ENCODE results near the gene CADPS. TPM values are rescaled to one million over a fixed set of nuclear protein-coding genes. Genes with fewer than 3 reads are reported as not detected.

Gene CADPS
- total RNA-seq, 4 donors from 2014 or later: 2.2 to 6.9 TPM; not detected in 2

GRCh38 chr3:62529230-62529629 lies 346.0 kb downstream of the CADPS start:
- H3K4me3 ChIP-seq (ENCODE audit: low read depth, poor library complexity, severe bottlenecking): no peak overlapping the region
- DNase-seq (ENCODE audit: low spot score in 2 of 2): no peak
- TF ChIP-seq CTCF (IDR thresholded peaks at IDR 0.05): no peak
- TF ChIP-seq POLR2A (IDR thresholded peaks at IDR 0.05): no peak
- 36 to 41% methylated on average over 4 of the region's 4 CpGs for WGBS, 2 donors
- intact Hi-C loops (cut with DNase I; ENCODE audit: low total_unique reads): no loop called here

DNA sequence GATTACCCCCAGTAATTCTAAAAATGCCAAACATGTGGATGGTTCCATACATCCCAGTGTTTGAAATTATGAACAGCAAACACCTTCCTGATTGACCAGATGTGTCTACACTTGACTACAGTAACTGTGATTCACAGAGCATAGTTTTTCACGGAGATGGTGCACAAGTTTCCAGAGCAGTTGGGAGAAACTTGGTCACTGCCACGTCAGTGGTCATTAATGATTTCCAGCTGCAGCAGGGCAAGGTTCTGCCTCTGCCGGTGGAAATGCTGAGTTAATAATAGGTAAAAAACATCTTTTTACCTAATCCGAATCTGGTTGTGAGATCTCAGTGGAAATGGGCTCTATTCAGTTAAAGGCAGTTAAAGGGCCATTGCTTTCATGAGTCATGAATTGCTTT lies 347.7 kb downstream of the CADPS start:
- intact Hi-C loops (cut with DNase I; ENCODE audit: low total_unique reads): no loop called here
- 60 to 68% methylated on average over 4 of the region's 4 CpGs for WGBS, 2 donors
- DNase-seq (ENCODE audit: low spot score in 2 of 2): no peak
- TF ChIP-seq CTCF (IDR thresholded peaks at IDR 0.05) (no peak), POLR2A (IDR thresholded peaks at IDR 0.05) (no peak)
- H3K4me3 ChIP-seq (ENCODE audit: low read depth, poor library complexity, severe bottlenecking): no peak overlapping the region

GRCh38 chr3:62525281-62525680 lies 349.9 kb downstream of the CADPS start:
- intact Hi-C loops (cut with DNase I; ENCODE audit: low total_unique reads): no loop called here
- WGBS, 2 donors: 34 to 41% methylated on average over 3 of the region's 3 CpGs
- no peak overlapping the region for H3K4me3 ChIP-seq (ENCODE audit: low read depth, poor library complexity, severe bottlenecking)
- no peak for DNase-seq (ENCODE audit: low spot score in 2 of 2)
- TF ChIP-seq CTCF (IDR thresholded peaks at IDR 0.05) (no peak), POLR2A (IDR thresholded peaks at IDR 0.05) (no peak)

GRCh38 chr3:62523672-62524071 lies 351.5 kb downstream of the CADPS start:
- intact Hi-C loops (cut with DNase I; ENCODE audit: low total_unique reads): no loop called here
- DNase-seq (ENCODE audit: low spot score in 2 of 2): no peak
- TF ChIP-seq CTCF (IDR thresholded peaks at IDR 0.05): no peak
- 71 to 83% methylated on average over 4 of the region's 4 CpGs for WGBS, 2 donors
- H3K4me3 ChIP-seq (ENCODE audit: low read depth, poor library complexity, severe bottlenecking): no peak overlapping the region

DNA sequence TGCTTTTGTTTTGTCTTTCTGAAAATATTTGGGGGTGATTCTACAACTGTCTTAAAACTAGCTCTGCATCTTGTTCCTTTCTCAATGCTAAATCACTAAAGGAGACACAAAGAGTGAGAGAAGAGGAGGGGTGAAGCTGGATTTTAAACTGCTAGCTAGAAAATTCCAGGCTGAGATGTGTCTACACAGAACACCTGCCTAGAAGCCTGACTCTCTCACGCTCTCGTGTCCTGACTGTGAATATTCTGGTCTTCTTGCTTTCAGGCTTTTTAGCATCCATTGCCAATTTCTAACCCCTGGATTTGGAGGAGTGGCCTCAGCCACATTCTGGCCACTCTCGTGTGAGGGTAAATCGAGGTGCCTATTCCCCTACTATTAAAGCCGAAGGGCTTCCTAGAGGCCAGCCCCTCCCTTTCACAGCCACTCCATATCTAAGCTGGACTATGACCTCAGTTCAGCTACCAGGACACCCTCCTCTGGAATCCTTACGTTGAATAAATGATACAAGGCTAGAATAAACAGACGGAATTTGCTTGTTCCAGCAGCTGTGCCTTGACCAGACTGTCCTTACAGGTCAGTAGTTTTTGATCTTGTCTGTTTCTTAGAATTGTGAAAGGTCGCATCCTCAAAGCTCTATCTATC lies 353.6 kb downstream of the CADPS start:
- DNase-seq (ENCODE audit: low spot score in 2 of 2): no peak
- H3K4me3 ChIP-seq (ENCODE audit: low read depth, poor library complexity, severe bottlenecking): no peak overlapping the region
- intact Hi-C loops (cut with DNase I; ENCODE audit: low total_unique reads): no loop called here
- no peak for TF ChIP-seq CTCF (IDR thresholded peaks at IDR 0.05)
- no peak for TF ChIP-seq POLR2A (IDR thresholded peaks at IDR 0.05)
- WGBS, 2 donors: 88 to 90% methylated on average over 8 of the region's 8 CpGs

DNA sequence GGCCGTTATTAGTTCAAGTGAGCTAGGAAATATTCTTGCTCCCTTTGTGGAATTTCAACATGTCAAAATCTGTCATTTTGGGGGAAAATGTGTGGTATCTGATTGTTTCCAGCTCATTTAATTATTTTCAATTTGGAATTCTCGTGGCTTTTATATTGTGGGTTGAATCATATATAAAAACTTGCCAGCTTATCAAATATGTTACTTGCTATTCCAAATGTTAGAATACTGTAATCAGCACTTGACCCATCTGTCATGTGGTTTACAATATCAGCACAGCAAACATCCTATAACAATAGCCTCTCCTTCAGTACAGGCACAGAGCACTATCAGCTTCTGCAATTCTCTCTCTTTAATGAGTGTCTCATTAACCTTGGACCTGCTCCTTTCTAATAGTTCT lies 371.7 kb downstream of the CADPS start:
- intact Hi-C loops (cut with DNase I; ENCODE audit: low total_unique reads): no loop called here
- WGBS, 2 donors: 60% methylated on average over 2 of the region's 2 CpGs
- DNase-seq (ENCODE audit: low spot score in 2 of 2): no peak
- no peak overlapping the region for H3K4me3 ChIP-seq (ENCODE audit: low read depth, poor library complexity, severe bottlenecking)
- TF ChIP-seq POLR2A (IDR thresholded peaks at IDR 0.05) (no peak), CTCF (IDR thresholded peaks at IDR 0.05) (no peak)
